Upper lobe of left lung (tissue), 6 donors: ENCODE results near the gene PDE4A. TPM values are rescaled to one million over a fixed set of nuclear protein-coding genes. Genes with fewer than 3 reads are reported as not detected.

Source experiments
- ATAC-seq, 2 donors: fragments of 200-7000 bp; cut with Tn5 transposase; one replicate each; pipeline ENCODE4 v1.9.1; 2022; ENCODE audit warnings: mild to moderate bottlenecking in 2 of 2, moderate library complexity in 2 of 2; ENCODE audit not compliant: low FRiP score in 2 of 2
- DNase-seq, 2 donors: peaks; one replicate each; pipeline ENCODE4 v3.0.0-alpha.2; 2019 to 2020
- H3K27ac ChIP-seq, 4 donors: fragments of 200-600 bp; sonication (generic); one replicate each; pipeline ENCODE4 v1.5.1; 2016 to 2019
- H3K27me3 ChIP-seq, 4 donors: fragments of 200-600 bp; sonication (generic); one replicate each; pipeline ENCODE4 v1.5.1; 2017 to 2019
- H3K36me3 ChIP-seq, 4 donors: fragments of 200-600 bp; sonication (generic); one replicate each; pipeline ENCODE4 v1.5.1; 2016 to 2019
- H3K4me1 ChIP-seq, 4 donors: fragments of 200-600 bp; sonication (generic); one replicate each; pipeline ENCODE4 v1.5.1; 2018 to 2019
- H3K4me3 ChIP-seq, 4 donors: fragments of 200-600 bp; sonication (generic); one replicate each; pipeline ENCODE4 v1.5.1; 2017 to 2019; ENCODE audit warnings: mild to moderate bottlenecking in 2 of 4, moderate library complexity in 1 of 4
- H3K9me3 ChIP-seq, 4 donors: fragments of 200-600 bp; sonication (generic); one replicate each; pipeline ENCODE4 v1.5.1; 2018 to 2019
- CTCF ChIP-seq, 6 experiments: fragments of 450-650 bp in 4 of 6; fragments of 200-600 bp in 2 of 6; sonication (generic) in 2 of 6; IDR thresholded peaks; one replicate each; pipeline ENCODE4 v1.5.1; 2016 to 2019; ENCODE audit warnings: antibody characterized with exemption in 6 of 6
- EP300 ChIP-seq, 4 donors: sonication (generic); formaldehyde crosslinking; IDR thresholded peaks; one replicate each; pipeline ENCODE4 v1.5.1; 2017; ENCODE audit warnings: antibody characterized with exemption in 4 of 4, control low read depth in 2 of 4
- POLR2A ChIP-seq, 4 donors: fragments of 450-650 bp; IDR thresholded peaks; one replicate each; pipeline ENCODE4 v1.5.1; 2016 to 2017; ENCODE audit warnings: antibody characterized with exemption in 4 of 4, mild to moderate bottlenecking in 2 of 4
- POLR2AphosphoS5 ChIP-seq, 2 donors: sonication (generic); formaldehyde crosslinking; IDR thresholded peaks; one replicate each; pipeline ENCODE4 v1.5.1; 2017; ENCODE audit warnings: antibody characterized with exemption in 2 of 2
- WGBS, 2 donors: methylation state at CpG; one replicate each; pipeline ENCODE4 v1.1.5; 2017 to 2018; 5-methylcytosine and 5-hydroxymethylcytosine counted together
- total RNA-seq, 6 donors: library from RNA; depleted of rRNA in 4 of 6; stranded (reverse); fragments of >200 nt in 4 of 6; gene quantifications; one replicate each; pipeline versions ENCODE4 v1.1.0 to v1.2.1, GENCODE V29; 2016 to 2021
- donor health status: DM: no; HTN: no; CAD: no; lungs with moderate emphysema.
- donor health status: DM: no; HTN: yes; CAD: no; lungs with severe emphysema.

The PDE4A gene
- total RNA-seq, 6 donors from 2014 or later, result 22.8 to 38.2 (median 31.2) TPM

- ATAC-seq, result no peak
Observed at GRCh38 chr19:10450191-10450852, 30.0 kb downstream of the PDE4A start.

GRCh38 chr19:10450853-10451609, 30.7 kb downstream of the PDE4A start:
- H3K27me3 ChIP-seq, result no peaks in the 10 kb centered on the region
- WGBS, 2 donors, result 81 to 91% methylated on average over 11 to 25 of the region's 25 CpGs
- peak in 1 of 2 donors; percentile 12 for ATAC-seq
- H3K9me3 ChIP-seq, result no peaks in the 10 kb centered on the region
- peaks cover 0 to 46% (median 30%) of the 10 kb centered on the region in 4 donors for H3K36me3 ChIP-seq
- no peak overlapping the region for H3K27ac ChIP-seq
- no peak overlapping the region for H3K4me3 ChIP-seq
- peaks cover 0 to 3% (median 0%) of the 10 kb centered on the region in 4 donors for H3K4me1 ChIP-seq
- no peak for TF ChIP-seq EP300 (IDR thresholded peaks at IDR 0.05)
- TF ChIP-seq CTCF (IDR thresholded peaks at IDR 0.05), result no peak
- TF ChIP-seq POLR2A (IDR thresholded peaks at IDR 0.05), result no peak
- TF ChIP-seq POLR2AphosphoS5 (IDR thresholded peaks at IDR 0.05), result no peak
- no peak for DNase-seq

More at GRCh38 chr19:10450191-10450852, 30.0 kb downstream of the PDE4A start:
- no peak for DNase-seq
- WGBS, 2 donors, result 93 to 94% methylated on average over 8 to 14 of the region's 14 CpGs
- Histone ChIP-seq H3K36me3 (peaks cover 0 to 46% (median 30%) of the 10 kb centered on the region in 4 donors), H3K4me3 (no peak overlapping the region), H3K27me3 (no peaks in the 10 kb centered on the region), H3K4me1 (peaks cover 0 to 3% (median 0%) of the 10 kb centered on the region in 4 donors), H3K9me3 (no peaks in the 10 kb centered on the region), H3K27ac (no peak overlapping the region)
- no peak for TF ChIP-seq CTCF (IDR thresholded peaks at IDR 0.05)
- TF ChIP-seq POLR2A (IDR thresholded peaks at IDR 0.05), result no peak
- no peak for TF ChIP-seq EP300 (IDR thresholded peaks at IDR 0.05)
- TF ChIP-seq POLR2AphosphoS5 (IDR thresholded peaks at IDR 0.05), result no peak

GRCh38 chr19:10452726-10453618, 32.6 kb downstream of the PDE4A start:
- no peak for DNase-seq

More at GRCh38 chr19:10452726-10453618, 32.6 kb downstream of the PDE4A start:
- ATAC-seq, result no peak
- H3K4me1 ChIP-seq, result peaks cover 0 to 3% (median 0%) of the 10 kb centered on the region in 4 donors
- peaks cover 0 to 39% (median 26%) of the 10 kb centered on the region in 4 donors for H3K36me3 ChIP-seq
- H3K9me3 ChIP-seq, result no peaks in the 10 kb centered on the region
- TF ChIP-seq POLR2AphosphoS5 (IDR thresholded peaks at IDR 0.05) (no peak), CTCF (IDR thresholded peaks at IDR 0.05) (no peak), EP300 (IDR thresholded peaks at IDR 0.05) (no peak), POLR2A (IDR thresholded peaks at IDR 0.05) (no peak)
- 79 to 100% methylated on average over 2 to 17 of the region's 25 CpGs for WGBS, 2 donors
- no peaks in the 10 kb centered on the region for H3K27me3 ChIP-seq
- H3K4me3 ChIP-seq, result no peak overlapping the region
- H3K27ac ChIP-seq, result no peak overlapping the region
